Uterine smooth muscle cell (primary cell): ENCODE measurements around the gene FMOD. TPM values are rescaled to one million over a fixed set of nuclear protein-coding genes. Genes with fewer than 3 reads are reported as not detected.

Experiments
- total RNA-seq: library from RNA; depleted of rRNA; stranded (reverse); fragments of >200 nt; gene quantifications from 2 replicates; pipeline ENCODE4 v1.2.3, GENCODE V29; 2014

Gene FMOD
- 0.33 and 8.4 TPM in 2 replicates for total RNA-seq

GRCh38 chr1:203351037-203351625 lies at the start of gene FMOD:
Gene FMOD, minus strand, starts transcription at chr1:203351122. Its CDS starts 2,852 bp downstream, at chr1:203348270.

GRCh38 chr1:203304919-203305808 lies 45.8 kb downstream of the FMOD start, which contains the start of gene BTG2:
Gene BTG2, plus strand, starts transcription at chr1:203305519. Its CDS starts 88 bp downstream, at chr1:203305607.

Other genes starting within 250 kb of the FMOD start
- gene ADORA1, start 223.4 kb downstream of the FMOD start, total RNA-seq, result 4.1 and 7.5 TPM in 2 replicates
- 0.11 and 0.75 TPM in 2 replicates for gene MYBPH, start 175.3 kb downstream of the FMOD start, total RNA-seq
- 22.4 and 400 TPM in 2 replicates for gene CHI3L1, start 164.4 kb downstream of the FMOD start, total RNA-seq
- gene CHIT1, start 121.4 kb downstream of the FMOD start, total RNA-seq, result under 0.01 TPM in 1 of 2 replicates, not detected in the other
- 2.7 and 8.9 TPM in 2 replicates for gene BTG2, start 45.6 kb downstream of the FMOD start, total RNA-seq
- 0.33 and 1.9 TPM in 2 replicates for gene PRELP, start 124.7 kb upstream of the FMOD start, total RNA-seq
- not detected in 2 replicates for gene OPTC, start 143.0 kb upstream of the FMOD start, total RNA-seq